Smooth muscle cell of the brain vasculature (primary cell): ENCODE results near the gene L3MBTL2.
"Not testable (repeated sequence)": the region's sequence is repeated elsewhere in the genome, so short reads cannot be mapped to it uniquely, and the experiment has no call there.

Experiments used
- DNase-seq: peaks from one replicate; pipeline ENCODE4 v3.0.0-alpha.2; 2012; ENCODE audit warnings: low read depth, low spot score

The L3MBTL2 gene

GRCh38 chr22:41204992-41205900, at the start of gene L3MBTL2:
Gene L3MBTL2, plus strand, starts transcription at chr22:41205312. Its CDS starts 51 bp downstream, at chr22:41205363.
- peak; percentile 87 for DNase-seq

DNA sequence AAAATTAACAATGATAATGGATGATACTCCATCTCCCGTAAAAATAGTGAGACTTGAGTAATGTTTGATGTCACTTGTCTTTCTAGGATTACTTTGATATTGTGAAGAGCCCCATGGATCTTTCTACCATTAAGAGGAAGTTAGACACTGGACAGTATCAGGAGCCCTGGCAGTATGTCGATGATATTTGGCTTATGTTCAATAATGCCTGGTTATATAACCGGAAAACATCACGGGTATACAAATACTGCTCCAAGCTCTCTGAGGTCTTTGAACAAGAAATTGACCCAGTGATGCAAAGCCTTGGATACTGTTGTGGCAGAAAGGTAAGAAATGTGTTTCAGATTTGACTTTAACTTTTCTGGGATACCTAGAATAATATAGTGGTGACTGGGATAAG, 48.0 kb upstream of the L3MBTL2 start:
- DNase-seq, result no peak

DNA sequence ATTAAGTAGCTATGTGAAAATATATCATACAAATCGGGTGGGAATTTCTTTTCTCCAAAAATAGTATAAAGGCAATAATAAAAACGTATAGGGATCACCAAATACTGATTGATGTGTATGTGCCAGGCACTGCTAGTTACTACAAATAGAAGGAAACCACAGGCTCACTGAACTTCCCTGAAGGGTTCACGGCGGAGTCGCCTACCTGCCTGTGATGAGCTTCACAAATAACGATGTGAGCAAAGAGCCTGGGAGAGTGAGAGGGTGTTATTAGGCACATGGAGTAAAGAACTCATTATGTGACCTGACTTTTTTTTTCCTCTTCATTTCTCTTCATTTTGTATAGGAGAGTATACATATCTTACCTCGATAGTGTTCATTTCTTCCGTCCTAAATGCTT, 36.0 kb upstream of the L3MBTL2 start:
- no peak for DNase-seq

DNA sequence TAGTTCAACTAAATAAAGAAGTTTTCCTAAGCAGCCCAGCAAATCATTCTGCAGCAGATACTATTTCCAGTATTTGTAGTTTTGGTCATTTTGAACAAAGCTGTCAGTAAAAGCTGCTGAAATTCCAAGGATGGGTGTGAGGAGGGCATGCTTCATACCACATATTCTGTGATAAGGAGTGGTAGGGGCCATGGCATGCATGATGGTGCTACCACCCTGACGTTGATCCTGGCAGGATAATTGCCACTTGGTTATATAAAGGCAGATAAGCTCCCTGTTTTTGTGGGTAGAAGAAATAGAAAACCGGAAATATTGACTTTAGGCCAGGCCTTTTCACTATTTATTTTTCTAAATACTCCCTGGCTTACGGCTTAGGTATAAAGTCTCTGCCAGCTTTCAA, 33.1 kb upstream of the L3MBTL2 start:
- DNase-seq, result no peak

GRCh38 chr22:41175546-41175945, 29.6 kb upstream of the L3MBTL2 start:
- no peak for DNase-seq

DNA sequence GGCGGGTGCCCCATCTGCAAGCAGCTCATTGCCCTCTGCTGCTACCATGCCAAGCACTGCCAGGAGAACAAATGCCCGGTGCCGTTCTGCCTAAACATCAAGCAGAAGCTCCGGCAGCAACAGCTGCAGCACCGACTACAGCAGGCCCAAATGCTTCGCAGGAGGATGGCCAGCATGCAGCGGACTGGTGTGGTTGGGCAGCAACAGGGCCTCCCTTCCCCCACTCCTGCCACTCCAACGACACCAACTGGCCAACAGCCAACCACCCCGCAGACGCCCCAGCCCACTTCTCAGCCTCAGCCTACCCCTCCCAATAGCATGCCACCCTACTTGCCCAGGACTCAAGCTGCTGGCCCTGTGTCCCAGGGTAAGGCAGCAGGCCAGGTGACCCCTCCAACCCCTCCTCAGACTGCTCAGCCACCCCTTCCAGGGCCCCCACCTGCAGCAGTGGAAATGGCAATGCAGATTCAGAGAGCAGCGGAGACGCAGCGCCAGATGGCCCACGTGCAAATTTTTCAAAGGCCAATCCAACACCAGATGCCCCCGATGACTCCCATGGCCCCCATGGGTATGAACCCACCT, 28.0 kb upstream of the L3MBTL2 start:
- DNase-seq, result no peak

DNA sequence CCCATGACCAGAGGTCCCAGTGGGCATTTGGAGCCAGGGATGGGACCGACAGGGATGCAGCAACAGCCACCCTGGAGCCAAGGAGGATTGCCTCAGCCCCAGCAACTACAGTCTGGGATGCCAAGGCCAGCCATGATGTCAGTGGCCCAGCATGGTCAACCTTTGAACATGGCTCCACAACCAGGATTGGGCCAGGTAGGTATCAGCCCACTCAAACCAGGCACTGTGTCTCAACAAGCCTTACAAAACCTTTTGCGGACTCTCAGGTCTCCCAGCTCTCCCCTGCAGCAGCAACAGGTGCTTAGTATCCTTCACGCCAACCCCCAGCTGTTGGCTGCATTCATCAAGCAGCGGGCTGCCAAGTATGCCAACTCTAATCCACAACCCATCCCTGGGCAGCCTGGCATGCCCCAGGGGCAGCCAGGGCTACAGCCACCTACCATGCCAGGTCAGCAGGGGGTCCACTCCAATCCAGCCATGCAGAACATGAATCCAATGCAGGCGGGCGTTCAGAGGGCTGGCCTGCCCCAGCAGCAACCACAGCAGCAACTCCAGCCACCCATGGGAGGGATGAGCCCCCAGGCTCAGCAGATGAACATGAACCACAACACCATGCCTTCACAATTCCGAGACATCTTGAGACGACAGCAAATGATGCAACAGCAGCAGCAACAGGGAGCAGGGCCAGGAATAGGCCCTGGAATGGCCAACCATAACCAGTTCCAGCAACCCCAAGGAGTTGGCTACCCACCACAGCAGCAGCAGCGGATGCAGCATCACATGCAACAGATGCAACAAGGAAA, 27.3 kb upstream of the L3MBTL2 start:
- no peak for DNase-seq

GRCh38 chr22:41178425-41178975, 26.6 kb upstream of the L3MBTL2 start:
- DNase-seq, result no peak

DNA sequence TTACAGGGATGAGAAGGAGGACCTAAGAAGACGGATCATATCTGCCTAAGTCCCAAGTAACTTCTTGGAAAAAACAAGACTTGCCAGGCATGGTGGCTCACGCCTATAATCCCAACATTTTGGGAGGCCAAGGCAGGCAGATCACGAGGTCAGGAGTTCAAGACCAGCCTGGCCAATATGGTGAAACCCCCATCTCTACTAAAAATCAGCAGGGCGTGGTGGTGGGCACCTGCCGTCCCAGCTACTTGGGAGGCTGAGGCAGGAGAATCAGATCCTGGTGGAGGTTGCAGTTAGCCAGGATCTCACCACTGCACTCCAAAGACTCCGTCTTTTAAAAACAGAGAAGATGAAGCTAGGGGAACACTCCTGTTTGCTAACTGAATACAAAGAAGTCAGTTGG, 24.8 kb upstream of the L3MBTL2 start:
- not testable (repeated sequence) for DNase-seq

DNA sequence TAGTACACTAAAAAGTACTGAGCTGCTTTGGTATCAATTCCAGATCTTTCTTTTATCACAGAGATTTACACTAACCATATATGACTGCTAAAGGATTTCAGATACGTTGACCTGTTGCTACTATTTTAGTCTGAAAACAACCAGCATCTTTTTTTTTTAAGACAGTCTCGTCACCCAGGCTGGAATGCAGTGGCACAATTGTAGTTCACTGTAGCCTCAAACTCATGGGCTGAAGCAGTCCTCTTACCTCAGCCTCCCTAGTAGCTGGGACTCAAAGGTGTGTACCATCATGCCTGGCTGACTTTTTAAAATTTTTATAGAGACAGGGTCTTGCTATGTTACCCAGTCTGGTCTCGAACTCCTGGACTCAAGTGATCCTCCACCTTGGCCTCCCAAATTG, 24.2 kb upstream of the L3MBTL2 start:
- DNase-seq, result no peak

GRCh38 chr22:41181349-41182241, 23.5 kb upstream of the L3MBTL2 start:
- DNase-seq, result no peak

DNA sequence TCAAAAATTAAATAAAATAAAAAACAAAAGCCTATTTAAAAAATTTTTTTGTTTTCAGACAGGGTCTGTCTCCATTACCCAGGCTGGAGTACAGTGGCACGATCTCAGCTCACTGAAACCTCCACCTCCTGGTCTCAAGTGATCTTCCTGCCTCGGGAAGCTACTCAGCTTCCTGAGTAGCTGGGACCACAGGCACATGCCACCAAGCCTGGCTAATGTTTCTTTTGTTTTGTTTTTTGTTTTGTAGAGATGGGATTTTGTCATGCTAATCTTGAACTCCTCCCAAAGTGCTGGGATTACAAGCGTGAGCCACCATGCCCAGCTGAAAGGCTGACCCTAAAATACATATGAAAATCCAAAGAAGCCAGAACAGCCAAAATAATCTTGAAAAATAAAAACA, 20.4 kb upstream of the L3MBTL2 start:
- no peak for DNase-seq

GRCh38 chr22:41191467-41191866, 13.6 kb upstream of the L3MBTL2 start:
- DNase-seq, result no peak

GRCh38 chr22:41193829-41194228, 11.3 kb upstream of the L3MBTL2 start:
- DNase-seq, result no peak

DNA sequence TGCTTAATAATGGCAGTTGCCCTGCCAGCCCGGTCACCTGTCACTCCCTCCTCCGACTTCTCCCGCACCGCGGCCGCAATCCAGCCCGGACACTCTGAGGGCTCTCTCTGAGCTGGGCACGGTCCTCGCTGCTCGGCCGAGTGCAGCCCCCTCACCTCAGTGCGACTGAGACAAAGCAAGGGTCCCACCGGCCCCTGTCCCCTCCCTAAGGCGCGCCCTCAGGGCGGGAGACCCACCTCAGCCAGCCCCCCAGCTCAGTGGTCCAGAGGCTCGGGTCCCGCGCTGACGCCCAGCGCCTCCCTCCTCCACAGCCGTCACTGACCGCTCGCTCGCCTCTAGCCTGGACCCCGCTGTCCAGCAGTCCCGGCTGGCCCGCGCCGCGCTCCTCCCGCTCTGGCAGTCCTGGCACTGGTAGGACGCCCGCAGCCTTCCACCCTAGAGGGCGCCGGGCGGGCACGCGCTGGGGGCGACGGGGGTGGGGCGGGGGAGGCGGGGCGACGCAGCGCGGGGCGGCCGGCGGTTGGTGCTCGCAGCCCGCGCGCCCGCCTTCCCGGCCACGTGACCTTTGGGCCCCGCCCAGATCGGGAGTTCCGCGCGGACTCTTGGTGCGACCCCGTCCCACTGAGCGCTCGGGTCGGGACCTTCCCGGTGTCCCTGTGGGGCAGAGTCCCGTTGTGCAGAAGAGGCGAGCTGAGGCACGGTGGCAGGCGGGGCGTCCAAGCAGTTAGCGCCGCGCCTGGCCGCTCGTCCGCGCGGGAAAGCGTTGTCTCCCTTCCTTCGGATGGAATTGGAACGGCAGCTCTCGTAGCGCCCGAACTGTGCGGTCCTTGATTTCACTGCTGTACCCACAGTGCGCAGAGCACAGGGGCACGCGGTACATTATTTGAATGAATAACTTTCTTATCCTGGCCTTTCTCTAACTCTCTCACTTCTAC, 7.8 kb upstream of the L3MBTL2 start:
- DNase-seq, result no peak

DNA sequence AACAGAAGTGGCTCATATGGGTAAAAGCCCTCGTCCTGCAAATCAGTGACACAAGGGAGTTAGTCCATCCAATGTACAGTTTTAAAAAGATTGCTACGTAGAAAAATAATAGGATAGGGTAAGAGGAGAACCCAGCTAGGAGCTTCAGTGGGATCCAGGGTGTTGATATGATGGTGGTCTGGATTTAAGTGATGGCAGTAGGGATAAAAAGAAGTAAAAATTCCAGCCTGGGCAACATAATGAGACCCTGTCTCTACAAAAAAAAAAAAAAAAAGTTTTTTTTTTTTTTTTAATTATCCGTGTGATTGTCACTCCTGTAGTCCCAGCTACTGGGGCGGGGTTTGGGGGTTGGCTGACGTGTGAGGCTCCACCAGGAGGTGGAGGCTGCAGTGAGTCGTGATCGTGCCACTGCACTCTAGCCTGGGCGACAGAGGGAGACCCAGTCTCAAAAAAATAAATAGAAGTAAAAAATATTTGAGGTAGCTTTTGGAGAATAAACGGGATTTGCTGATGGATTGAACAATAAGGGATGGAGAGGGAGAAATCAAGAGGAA, 7.0 kb upstream of the L3MBTL2 start:
- no peak for DNase-seq

- DNase-seq, result no peak
Observed at GRCh38 chr22:41201141-41201540, 4.0 kb upstream of the L3MBTL2 start.

DNA sequence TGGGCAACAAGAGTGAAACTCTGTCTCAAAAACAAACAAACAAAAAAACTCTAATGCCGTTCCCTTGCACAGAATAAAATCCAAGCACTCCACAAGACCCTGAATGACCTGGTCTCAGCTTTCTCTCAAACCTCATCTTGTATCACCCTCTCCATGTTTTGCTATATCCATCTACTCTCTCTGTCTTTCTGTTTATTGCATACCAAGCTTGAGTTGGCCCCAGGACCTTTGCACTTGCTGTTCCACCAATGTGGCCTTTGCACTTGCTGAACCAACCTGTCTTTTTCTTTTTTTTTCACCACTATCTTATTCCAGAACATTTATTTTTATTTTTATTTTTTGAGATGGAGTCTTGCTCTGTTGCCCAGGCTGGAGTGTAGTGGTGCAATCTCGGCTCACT, 2.0 kb upstream of the L3MBTL2 start:
- no peak for DNase-seq

- DNase-seq, result no peak
Observed at GRCh38 chr22:41204066-41204465, 1.0 kb upstream of the L3MBTL2 start.

- no peak for DNase-seq
Observed at GRCh38 chr22:41206719-41207118, 1.6 kb downstream of the L3MBTL2 start.
